OCI-LY7 (cell line): ENCODE results near the gene ZDHHC11B.

Source experiments
- CTCF ChIP-seq: fragments of 200-600 bp; sonication (generic); conservative IDR thresholded peaks from 2 replicates; pipeline ENCODE4 v1.5.1; 2014; ENCODE audit warnings: mild to moderate bottlenecking, antibody characterized with exemption, low read length, moderate library complexity, mixed read lengths
- EZH2phosphoT487 ChIP-seq: fragments of 200-600 bp; sonication (generic); IDR thresholded peaks from 2 replicates; pipeline ENCODE4 v1.6.1; 2018; ENCODE audit warnings: low read depth, borderline replicate concordance, mild to moderate bottlenecking, mixed run types, antibody characterized with exemption, low read length, moderate library complexity, mixed read lengths

GRCh38 chr5:665956-666711 lies 118.4 kb downstream of the ZDHHC11B start:
- no peak for TF ChIP-seq CTCF
- TF ChIP-seq EZH2phosphoT487 = no peak
